Thoracic aorta (tissue), 2 donors: ENCODE results near the gene CYP24A1. TPM values are rescaled to one million over a fixed set of nuclear protein-coding genes. Genes with fewer than 3 reads are reported as not detected.

Experiments
- ATAC-seq: fragments of 150-250 bp; one replicate; pipeline ENCODE4 v1.8.0; 2017; ENCODE audit warnings: low read depth; ENCODE audit not compliant: insufficient number of reproducible peaks, low FRiP score
- DNase-seq: peaks from one replicate; pipeline ENCODE4 v3.0.0-alpha.2; 2020; ENCODE audit warnings: low spot score
- H3K27ac ChIP-seq, 2 donors: fragments of 200-600 bp; sonication (generic); 1 replicate in 1 of 2; 2 replicates in 1 of 2; pipeline ENCODE4 v1.5.1; 2016; ENCODE audit warnings: mild to moderate bottlenecking in 2 of 2, moderate library complexity in 2 of 2
- H3K27me3 ChIP-seq: fragments of 200-600 bp; sonication (generic); replicated peaks from 2 replicates; pipeline ENCODE4 v1.6.0; 2016; ENCODE audit warnings: mild to moderate bottlenecking; ENCODE audit not compliant: insufficient read depth
- H3K36me3 ChIP-seq: fragments of 200-600 bp; sonication (generic); one replicate; pipeline ENCODE4 v1.5.1; 2016
- H3K4me1 ChIP-seq, 2 donors: fragments of 200-600 bp; sonication (generic); 1 replicate in 1 of 2; 2 replicates in 1 of 2; pipeline versions ENCODE4 v1.5.1 to v1.6.0; 2016; ENCODE audit warnings: low read depth in 2 of 2, mild to moderate bottlenecking in 1 of 2; ENCODE audit not compliant: control insufficient read depth in 1 of 2
- H3K4me3 ChIP-seq: fragments of 200-600 bp; sonication (generic); 2 replicates; pipeline ENCODE4 v1.5.1; 2016; ENCODE audit warnings: mild to moderate bottlenecking
- H3K9me3 ChIP-seq: fragments of 200-600 bp; sonication (generic); 2 replicates; pipeline ENCODE4 v1.5.1; 2016
- CTCF ChIP-seq: fragments of 200-600 bp; sonication (generic); IDR thresholded peaks from one replicate; pipeline ENCODE4 v1.5.1; 2019; ENCODE audit warnings: antibody characterized with exemption
- total RNA-seq, 2 donors: library from RNA; depleted of rRNA; stranded (reverse); fragments of >200 nt; gene quantifications; one replicate each; pipeline versions ENCODE4 v1.1.0 to v1.2.3, GENCODE V29; 2016

CYP24A1 gene
- total RNA-seq, 2 donors from 2014 or later, result not detected

DNA sequence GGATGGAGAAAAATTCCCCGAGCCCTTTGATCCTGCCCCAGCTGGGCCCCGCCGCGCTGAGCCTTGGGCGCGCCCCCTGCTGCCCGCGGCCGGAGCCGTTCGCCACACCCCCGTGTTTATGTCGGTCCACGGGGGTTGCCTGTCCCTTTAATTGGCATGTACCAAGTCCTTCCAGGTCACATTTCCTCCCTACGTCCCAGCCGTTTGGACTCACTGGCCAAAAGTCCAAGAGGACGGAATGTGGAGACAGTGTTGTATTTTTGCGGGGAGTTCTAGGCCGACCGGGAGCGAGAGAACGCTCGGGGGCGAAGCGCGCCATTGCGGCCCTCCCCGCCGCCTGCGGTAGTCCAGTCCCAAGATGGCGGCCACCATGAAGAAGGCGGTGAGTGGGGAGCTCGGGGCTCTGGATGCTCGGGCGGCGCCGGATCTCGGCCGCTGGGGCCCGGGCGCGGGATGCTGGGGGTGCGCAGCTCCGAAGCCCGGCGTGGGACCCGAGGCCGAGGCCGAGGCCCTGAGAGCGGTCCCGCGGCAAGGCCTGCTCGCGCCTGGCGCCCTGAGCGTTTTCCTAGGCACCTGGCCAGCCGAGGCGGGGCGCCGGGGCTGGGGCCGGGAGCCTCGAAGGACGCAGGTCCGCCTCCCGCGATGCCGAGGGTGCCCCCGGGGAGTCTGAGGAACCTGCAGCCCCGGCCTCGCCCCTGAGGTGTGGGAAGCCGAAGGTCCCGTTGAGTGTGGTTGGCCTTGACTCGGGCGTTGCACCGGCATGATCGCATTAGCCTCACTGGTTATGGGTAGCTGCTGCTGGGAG lies 34.2 kb upstream of the CYP24A1 start, which contains the start of gene PFDN4:
Gene PFDN4 (plus strand): TSS at position 345 of the 805 bp plus-strand sequence. CDS start 14 bp downstream, at position 359.
- Histone ChIP-seq H3K4me3 (peak within 1 kb of the TSS; percentile 88), H3K27me3 (no peaks in the 10 kb centered on the region), H3K27ac (peak within 1 kb of the TSS; percentile 90 to 99), H3K4me1 (peaks cover 14 to 30% of the 10 kb centered on the region in 2 donors), H3K36me3 (no peaks in the 10 kb centered on the region), H3K9me3 (no peaks in the 10 kb centered on the region)
- TF ChIP-seq CTCF, result peak; percentile 69
- DNase-seq (peak; percentile 18), ATAC-seq (peak; percentile 75)

- Histone ChIP-seq H3K4me3 (peak overlapping the region; percentile 88), H3K36me3 (no peaks in the 10 kb centered on the region), H3K4me1 (peaks cover 14 to 23% of the 10 kb centered on the region in 2 donors), H3K9me3 (no peaks in the 10 kb centered on the region), H3K27me3 (no peaks in the 10 kb centered on the region), H3K27ac (peak overlapping the region; percentile 90 to 99)
- DNase-seq, result no peak
- ATAC-seq, result no peak
- TF ChIP-seq CTCF, result no peak
Measured at GRCh38 chr20:54207053-54207742, 33.4 kb upstream of the CYP24A1 start.

DNA sequence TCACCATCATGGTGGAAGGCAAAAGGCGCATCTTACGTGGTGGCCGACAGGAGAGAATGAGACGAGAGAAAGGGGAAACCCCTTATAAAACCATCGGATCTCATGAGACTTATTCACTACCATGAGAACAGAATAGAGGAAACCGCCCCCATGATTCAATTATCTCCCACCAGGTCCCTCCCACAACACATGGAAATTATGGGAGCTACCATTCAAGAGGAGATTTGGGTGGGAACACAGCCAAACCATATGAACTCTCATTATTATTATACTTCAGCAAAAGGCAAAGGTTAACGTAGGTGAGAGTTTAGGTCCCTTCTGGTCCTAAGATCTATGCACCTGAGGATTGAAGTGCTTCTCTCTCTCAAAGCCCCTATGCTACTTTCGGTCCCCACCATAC lies 31.7 kb upstream of the CYP24A1 start:
- no peaks in the 10 kb centered on the region for H3K9me3 ChIP-seq
- no peaks in the 10 kb centered on the region for H3K27me3 ChIP-seq
- TF ChIP-seq CTCF, result no peak
- no peaks in the 10 kb centered on the region for H3K36me3 ChIP-seq
- no peak for ATAC-seq
- H3K4me1 ChIP-seq, result peaks cover 14 to 17% of the 10 kb centered on the region in 2 donors
- no peak overlapping the region for H3K4me3 ChIP-seq
- H3K27ac ChIP-seq, result no peak overlapping the region
- DNase-seq, result no peak

GRCh38 chr20:54204481-54204880 lies 30.7 kb upstream of the CYP24A1 start:
- no peak overlapping the region for H3K27ac ChIP-seq
- no peaks in the 10 kb centered on the region for H3K9me3 ChIP-seq
- no peak overlapping the region for H3K4me3 ChIP-seq
- no peaks in the 10 kb centered on the region for H3K27me3 ChIP-seq
- H3K36me3 ChIP-seq, result no peaks in the 10 kb centered on the region
- H3K4me1 ChIP-seq, result peaks cover 6 to 9% of the 10 kb centered on the region in 2 donors
- no peak for ATAC-seq
- TF ChIP-seq CTCF, result no peak
- no peak for DNase-seq

DNA sequence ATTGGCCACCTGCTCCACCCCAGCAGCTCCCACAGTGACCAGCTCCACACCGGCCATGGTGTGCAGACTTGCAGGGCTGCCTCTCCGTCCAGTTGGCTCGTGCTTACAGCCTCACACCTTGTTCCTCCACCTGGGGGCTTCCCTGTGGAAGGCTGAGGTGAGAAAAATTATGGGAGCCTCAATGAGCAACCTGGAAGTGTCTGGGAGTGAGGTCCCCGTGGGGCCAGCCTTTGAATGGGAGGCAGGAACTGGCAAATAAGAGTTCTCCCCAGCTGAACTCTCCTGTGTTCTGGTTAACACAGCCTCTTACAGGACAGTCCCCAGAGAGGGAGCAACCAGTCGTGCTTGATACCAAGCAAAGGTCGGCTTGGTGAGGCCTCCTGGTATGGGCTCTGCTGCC lies 30.3 kb upstream of the CYP24A1 start:
- no peaks in the 10 kb centered on the region for H3K27me3 ChIP-seq
- peaks cover 2 to 5% of the 10 kb centered on the region in 2 donors for H3K4me1 ChIP-seq
- DNase-seq, result no peak
- H3K4me3 ChIP-seq, result no peak overlapping the region
- H3K27ac ChIP-seq, result no peak overlapping the region
- H3K36me3 ChIP-seq, result no peaks in the 10 kb centered on the region
- no peak for TF ChIP-seq CTCF
- ATAC-seq, result no peak
- no peaks in the 10 kb centered on the region for H3K9me3 ChIP-seq
